ENCODE results near the gene BEST1. TPM values are rescaled to one million over a fixed set of nuclear protein-coding genes. Genes with fewer than 3 reads are reported as not detected.

Gene BEST1
- total RNA-seq, 1 experiment from 2014 or later: 0.22 TPM

- no TSS peak for BruUV-seq (replicated peaks)
- H3F3A ChIP-seq (ENCODE audit: low read length, unreplicated experiment): no peaks in the 10 kb centered on the region
- peak; percentile 85 for ATAC-seq
- no peaks in the 10 kb centered on the region for H3K9me2 ChIP-seq (replicated peaks; ENCODE audit: low read length)
- ChIA-PET POLR2A (ENCODE audit: unreplicated experiment) (no interaction called here), CTCF (interaction anchor here (0.5 to 2.3 kb wide), 14 partner anchors 20 to 321 kb away, joined by 3 to 24 read pairs (median 3); no protein-coding TSS in a partner anchor)
- H3K79me2 ChIP-seq (ENCODE audit: low read length): no peaks in the 10 kb centered on the region
- intact Hi-C loops (cut with micrococcal nuclease): loop anchor here (1.0 to 2.0 kb wide), 6 partner anchors 48 to 161 kb away; no protein-coding TSS in a partner anchor
- H3K4me2 ChIP-seq (ENCODE audit: low read length): no peak overlapping the region
- no peak overlapping the region for H3K27ac ChIP-seq (ENCODE audit: low read length)
- H3K27me3 ChIP-seq (ENCODE audit: low read length): no peaks in the 10 kb centered on the region
- peak; percentile 92 for DNase-seq
- no peaks in the 10 kb centered on the region for H3K36me3 ChIP-seq (ENCODE audit: low read depth, low read length)
- TF ChIP-seq EZH2phosphoT487 (IDR thresholded peaks at IDR 0.05; ENCODE audit: borderline replicate concordance, low read length) (no peak), EZH2 (IDR thresholded peaks at IDR 0.05; ENCODE audit: low read length, unreplicated experiment) (no peak), CTCF (conservative IDR thresholded peaks at IDR 0.05; ENCODE audit: low read depth, low read length) (peak; percentile 97)
- 0 out of 2 replicates have a peak, but pooled peaks cover 5% of the 10 kb centered on the region for H3K9me3 ChIP-seq (ENCODE audit: low read length)
- no peaks in the 10 kb centered on the region for H4K20me1 ChIP-seq (ENCODE audit: low read length)
- H3K4me3 ChIP-seq (ENCODE audit: low read length): no peak overlapping the region
- no peak overlapping the region for H3K9ac ChIP-seq (ENCODE audit: low read length)
- H2AFZ ChIP-seq (ENCODE audit: low read length): peak overlapping the region; percentile 33
- peaks cover 7% of the 10 kb centered on the region; the same call in 1 of the 2 replicates for H3K4me1 ChIP-seq (ENCODE audit: insufficient read depth, low read length)
These were observed 2.5 kb upstream of the BEST1 start for GRCh38 chr11:61947486-61948210.

GRCh38 chr11:61948505-61948904 lies 1.6 kb upstream of the BEST1 start:
- BruUV-seq (replicated peaks): no TSS peak
- no peaks in the 10 kb centered on the region for H3F3A ChIP-seq (ENCODE audit: low read length, unreplicated experiment)
- DNase-seq (no peak), ATAC-seq (no peak)
- no peak overlapping the region for H3K27ac ChIP-seq (ENCODE audit: low read length)
- H3K4me3 ChIP-seq (ENCODE audit: low read length): no peak overlapping the region
- TF ChIP-seq CTCF (conservative IDR thresholded peaks at IDR 0.05; ENCODE audit: low read depth, low read length) (no peak), EZH2 (IDR thresholded peaks at IDR 0.05; ENCODE audit: low read length, unreplicated experiment) (no peak), EZH2phosphoT487 (IDR thresholded peaks at IDR 0.05; ENCODE audit: borderline replicate concordance, low read length) (no peak)
- POLR2A ChIA-PET (ENCODE audit: unreplicated experiment): no interaction called here
- H3K79me2 ChIP-seq (ENCODE audit: low read length): no peaks in the 10 kb centered on the region
- H3K4me2 ChIP-seq (ENCODE audit: low read length): no peak overlapping the region
- no peaks in the 10 kb centered on the region for H3K27me3 ChIP-seq (ENCODE audit: low read length)
- CTCF ChIA-PET: interaction anchor here (0.6 to 2.3 kb wide), 9 partner anchors 33 to 220 kb away, joined by 3 to 24 read pairs (median 8); no protein-coding TSS in a partner anchor
- H3K36me3 ChIP-seq (ENCODE audit: low read depth, low read length): no peaks in the 10 kb centered on the region
- intact Hi-C loops (cut with micrococcal nuclease): loop anchor here (2.0 kb wide), 1 partner anchor 78 kb away; no protein-coding TSS in a partner anchor
- no peak overlapping the region for H2AFZ ChIP-seq (ENCODE audit: low read length)
- no peaks in the 10 kb centered on the region for H3K9me2 ChIP-seq (replicated peaks; ENCODE audit: low read length)
- peaks cover 7% of the 10 kb centered on the region; the same call in 1 of the 2 replicates for H3K4me1 ChIP-seq (ENCODE audit: insufficient read depth, low read length)
- H3K9ac ChIP-seq (ENCODE audit: low read length): no peak overlapping the region
- H4K20me1 ChIP-seq (ENCODE audit: low read length): no peaks in the 10 kb centered on the region
- H3K9me3 ChIP-seq (ENCODE audit: low read length): no peaks in the 10 kb centered on the region

Measured in PC-3 (cell line).